ENCODE results near the gene KDF1.
A peak's percentile ranks its signal among the peaks of the same experiment; 100 is the strongest.

Gene KDF1

GRCh38 chr1:26923711-26924110 is 36.6 kb downstream of the KDF1 start:
- Histone ChIP-seq H3K9ac (ENCODE audit: low read depth, low read length) (no peak overlapping the region), H3K27me3 (ENCODE audit: insufficient read depth, low read length) (no peaks in the 10 kb centered on the region), H3K4me1 (ENCODE audit: insufficient read depth, low read length) (no peaks in the 10 kb centered on the region), H3K9me3 (ENCODE audit: insufficient read depth, low read depth, low read length) (no peaks in the 10 kb centered on the region), H3K27ac (ENCODE audit: low read length) (no peak overlapping the region), H3K36me3 (ENCODE audit: insufficient read depth, low read depth, low read length) (peaks cover 50% of the 10 kb centered on the region), H3K4me3 (ENCODE audit: low read length) (no peak overlapping the region)

DNA sequence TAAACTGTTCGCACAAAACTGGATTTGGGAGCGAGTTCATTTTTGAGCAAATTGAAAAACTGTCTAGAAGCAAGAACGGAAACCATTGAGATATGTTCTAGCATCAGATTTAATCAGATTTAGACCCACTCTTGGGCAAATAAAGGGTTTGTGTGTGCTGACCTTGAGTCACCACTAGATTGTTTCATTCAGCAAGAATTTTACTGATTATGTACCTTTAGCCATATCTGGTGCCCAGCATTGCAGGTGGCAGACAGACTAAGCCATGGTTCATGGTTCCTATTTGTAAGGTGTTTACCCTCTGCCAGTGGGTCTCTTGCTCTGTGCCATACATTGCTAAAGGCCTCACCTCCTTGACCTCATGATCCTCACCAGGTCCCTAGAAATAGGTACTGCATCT is 37.4 kb downstream of the KDF1 start:
- H3K4me1 ChIP-seq (ENCODE audit: insufficient read depth, low read length) = no peaks in the 10 kb centered on the region
- H3K4me3 ChIP-seq (ENCODE audit: low read length) = peak overlapping the region; percentile 99
- peak overlapping the region; percentile 98; the same call in 1 of the 2 replicates for H3K9ac ChIP-seq (ENCODE audit: low read depth, low read length)
- peaks cover 42% of the 10 kb centered on the region for H3K36me3 ChIP-seq (ENCODE audit: insufficient read depth, low read depth, low read length)
- no peak overlapping the region for H3K27ac ChIP-seq (ENCODE audit: low read length)
- H3K27me3 ChIP-seq (ENCODE audit: insufficient read depth, low read length) = no peaks in the 10 kb centered on the region
- no peaks in the 10 kb centered on the region for H3K9me3 ChIP-seq (ENCODE audit: insufficient read depth, low read depth, low read length)

GRCh38 chr1:26922431-26922729 is 37.9 kb downstream of the KDF1 start:
- peak overlapping the region; percentile 53 for H3K27ac ChIP-seq (ENCODE audit: low read length)
- H3K4me3 ChIP-seq (ENCODE audit: low read length) = peak overlapping the region; percentile 99
- H3K27me3 ChIP-seq (ENCODE audit: insufficient read depth, low read length) = no peaks in the 10 kb centered on the region
- H3K9ac ChIP-seq (ENCODE audit: low read depth, low read length) = peak overlapping the region; percentile 98
- no peaks in the 10 kb centered on the region for H3K4me1 ChIP-seq (ENCODE audit: insufficient read depth, low read length)
- H3K9me3 ChIP-seq (ENCODE audit: insufficient read depth, low read depth, low read length) = no peaks in the 10 kb centered on the region
- peaks cover 37% of the 10 kb centered on the region for H3K36me3 ChIP-seq (ENCODE audit: insufficient read depth, low read depth, low read length)

DNA sequence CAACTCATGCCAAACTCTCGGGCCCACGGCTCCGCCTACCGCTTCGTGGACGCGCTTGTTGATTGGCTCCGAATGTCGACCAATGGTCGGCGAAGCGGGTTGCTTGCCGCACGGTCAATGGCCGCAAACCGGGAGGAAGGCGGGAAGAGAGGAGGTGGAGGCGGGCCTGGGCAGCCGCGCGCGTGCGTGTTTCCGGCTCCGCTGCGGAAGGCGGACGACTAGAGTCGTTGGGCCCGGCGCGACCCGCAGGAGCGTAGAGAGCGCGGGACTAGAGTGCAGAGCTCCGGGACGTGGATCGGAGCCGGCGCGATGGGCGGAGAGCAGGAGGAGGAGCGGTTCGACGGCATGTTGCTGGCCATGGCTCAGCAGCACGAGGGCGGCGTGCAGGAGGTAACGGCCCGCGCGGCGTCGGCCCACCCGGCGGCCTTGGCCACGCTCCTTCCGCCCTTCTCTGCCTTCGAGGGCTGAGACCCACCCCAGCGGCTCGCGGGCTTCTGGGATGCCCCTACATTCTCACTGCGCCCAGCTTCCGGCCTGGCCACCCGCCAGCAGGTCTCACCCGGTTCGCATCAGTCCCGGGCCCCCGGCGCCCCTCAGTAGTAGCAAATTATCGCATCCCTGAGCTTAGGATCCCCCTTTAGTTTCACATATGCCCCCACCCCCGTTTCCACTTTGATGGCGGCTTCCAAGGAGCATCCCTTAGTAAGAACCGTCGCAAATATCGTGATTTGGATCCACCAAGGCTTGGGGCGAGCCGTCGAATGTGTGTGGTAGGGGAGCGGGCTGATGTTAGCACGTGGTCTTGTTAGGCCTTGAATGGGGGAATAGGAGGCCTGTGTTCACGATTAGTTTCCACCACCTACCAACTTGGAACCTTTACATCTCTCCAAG is 38.5 kb downstream of the KDF1 start, which contains the start of gene NUDC:
NUDC (plus strand) TSS at position 204 of the 891 bp plus-strand sequence; CDS start at position 310, 106 bp downstream.
- Histone ChIP-seq H3K36me3 (ENCODE audit: insufficient read depth, low read depth, low read length) (peaks cover 32% of the 10 kb centered on the region), H3K27ac (ENCODE audit: low read length) (peak within 1 kb of the TSS; percentile 53)

GRCh38 chr1:26921126-26921539 is 39.1 kb downstream of the KDF1 start:
- Histone ChIP-seq H3K9ac (ENCODE audit: low read depth, low read length) (peak overlapping the region; percentile 14; the same call in 1 of the 2 replicates), H3K9me3 (ENCODE audit: insufficient read depth, low read depth, low read length) (no peaks in the 10 kb centered on the region), H3K27ac (ENCODE audit: low read length) (no peak overlapping the region), H3K36me3 (ENCODE audit: insufficient read depth, low read depth, low read length) (peaks cover 25% of the 10 kb centered on the region), H3K4me1 (ENCODE audit: insufficient read depth, low read length) (no peaks in the 10 kb centered on the region), H3K4me3 (ENCODE audit: low read length) (peak overlapping the region; percentile 99), H3K27me3 (ENCODE audit: insufficient read depth, low read length) (no peaks in the 10 kb centered on the region)

More for the DNA sequence above, 38.5 kb downstream of the KDF1 start, which contains the start of gene NUDC:
- Histone ChIP-seq H3K4me3 (ENCODE audit: low read length) (peak within 1 kb of the TSS; percentile 99), H3K27me3 (ENCODE audit: insufficient read depth, low read length) (no peaks in the 10 kb centered on the region), H3K4me1 (ENCODE audit: insufficient read depth, low read length) (no peaks in the 10 kb centered on the region), H3K9ac (ENCODE audit: low read depth, low read length) (peak within 1 kb of the TSS; percentile 98), H3K9me3 (ENCODE audit: insufficient read depth, low read depth, low read length) (no peaks in the 10 kb centered on the region)

- Histone ChIP-seq H3K4me3 (ENCODE audit: low read length) (no peak overlapping the region), H3K36me3 (ENCODE audit: insufficient read depth, low read depth, low read length) (no peaks in the 10 kb centered on the region), H3K9me3 (ENCODE audit: insufficient read depth, low read depth, low read length) (no peaks in the 10 kb centered on the region), H3K27ac (ENCODE audit: low read length) (no peak overlapping the region), H3K27me3 (ENCODE audit: insufficient read depth, low read length) (no peaks in the 10 kb centered on the region), H3K9ac (ENCODE audit: low read depth, low read length) (no peak overlapping the region), H3K4me1 (ENCODE audit: insufficient read depth, low read length) (no peaks in the 10 kb centered on the region)
These were observed 44.9 kb downstream of the KDF1 start for GRCh38 chr1:26915204-26915842.

DNA sequence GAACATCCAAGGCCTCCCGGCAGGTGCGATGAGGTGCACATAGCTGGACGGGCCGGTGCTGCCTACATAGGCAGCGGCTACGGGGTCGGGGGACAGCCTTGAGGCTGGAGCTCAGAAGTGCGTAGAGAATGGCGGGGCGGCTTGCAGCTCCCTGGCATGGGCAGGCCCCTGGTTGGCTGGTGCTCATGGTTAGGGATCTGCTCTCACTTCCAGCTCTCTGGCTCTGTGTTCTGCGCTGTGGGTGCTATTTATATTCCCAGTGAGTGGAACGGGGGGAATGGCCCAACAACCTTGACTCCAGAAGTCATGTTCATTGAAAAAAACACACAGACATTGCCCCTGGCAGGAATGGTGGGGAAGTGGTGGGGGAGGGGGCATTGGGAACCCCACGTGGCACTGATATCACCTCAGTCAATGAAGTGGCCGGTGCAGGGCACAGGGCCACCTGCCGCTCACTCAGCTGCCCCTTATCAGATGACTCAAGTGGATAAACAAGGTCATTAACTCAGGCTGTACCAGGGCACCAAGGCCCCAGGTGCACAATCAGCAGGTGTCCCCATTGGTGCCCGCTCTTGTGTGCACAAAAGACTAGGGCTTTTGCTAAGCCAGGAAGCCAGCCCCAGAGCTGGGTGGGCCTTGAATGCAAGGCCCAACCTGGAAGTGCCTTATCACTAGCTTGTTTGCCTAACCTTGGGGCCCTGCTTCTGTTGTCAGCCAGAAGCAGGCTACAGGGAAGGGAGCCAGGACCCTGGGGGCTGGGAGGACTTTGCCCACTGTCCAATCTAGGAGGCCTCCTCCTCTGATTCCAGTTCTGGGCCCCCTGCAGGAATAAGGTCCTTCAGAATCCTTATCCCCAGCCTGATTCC is 46.3 kb downstream of the KDF1 start, which contains the start of gene NR0B2:
NR0B2 (minus strand) TSS at position 222 of the 866 bp plus-strand sequence; CDS start at position 187, 35 bp downstream.
- no peaks in the 10 kb centered on the region for H3K27me3 ChIP-seq (ENCODE audit: insufficient read depth, low read length)
- no peak within 1 kb of the TSS for H3K4me3 ChIP-seq (ENCODE audit: low read length)
- H3K9me3 ChIP-seq (ENCODE audit: insufficient read depth, low read depth, low read length) = no peaks in the 10 kb centered on the region
- H3K4me1 ChIP-seq (ENCODE audit: insufficient read depth, low read length) = no peaks in the 10 kb centered on the region
- no peak within 1 kb of the TSS for H3K9ac ChIP-seq (ENCODE audit: low read depth, low read length)
- no peaks in the 10 kb centered on the region for H3K36me3 ChIP-seq (ENCODE audit: insufficient read depth, low read depth, low read length)
- H3K27ac ChIP-seq (ENCODE audit: low read length) = no peak within 1 kb of the TSS

DNA sequence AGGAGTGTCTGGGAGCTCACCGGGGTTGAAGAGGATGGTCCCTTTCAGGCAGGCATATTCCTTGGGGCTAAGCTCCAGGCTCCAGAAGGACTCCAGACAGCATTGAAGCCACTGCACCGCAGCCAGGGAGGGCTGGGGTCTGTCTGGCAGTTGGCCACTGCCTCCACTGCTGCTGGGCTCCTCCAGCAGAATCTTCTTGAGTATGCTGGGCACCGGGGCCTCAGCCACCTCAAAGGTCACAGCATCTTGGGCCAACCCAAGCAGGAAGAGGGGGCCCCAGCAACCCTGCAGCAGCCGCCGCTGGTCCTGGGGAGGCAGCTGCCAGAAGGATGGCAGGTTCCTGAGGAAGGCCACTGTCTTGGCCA is 46.9 kb downstream of the KDF1 start:
- no peaks in the 10 kb centered on the region for H3K27me3 ChIP-seq (ENCODE audit: insufficient read depth, low read length)
- H3K4me3 ChIP-seq (ENCODE audit: low read length) = no peak overlapping the region
- H3K36me3 ChIP-seq (ENCODE audit: insufficient read depth, low read depth, low read length) = no peaks in the 10 kb centered on the region
- H3K27ac ChIP-seq (ENCODE audit: low read length) = no peak overlapping the region
- no peaks in the 10 kb centered on the region for H3K4me1 ChIP-seq (ENCODE audit: insufficient read depth, low read length)
- H3K9ac ChIP-seq (ENCODE audit: low read depth, low read length) = no peak overlapping the region
- no peaks in the 10 kb centered on the region for H3K9me3 ChIP-seq (ENCODE audit: insufficient read depth, low read depth, low read length)

- Histone ChIP-seq H3K9me3 (ENCODE audit: insufficient read depth, low read depth, low read length) (no peaks in the 10 kb centered on the region), H3K4me1 (ENCODE audit: insufficient read depth, low read length) (no peaks in the 10 kb centered on the region), H3K36me3 (ENCODE audit: insufficient read depth, low read depth, low read length) (no peaks in the 10 kb centered on the region), H3K27me3 (ENCODE audit: insufficient read depth, low read length) (no peaks in the 10 kb centered on the region), H3K9ac (ENCODE audit: low read depth, low read length) (no peak overlapping the region), H3K27ac (ENCODE audit: low read length) (no peak overlapping the region), H3K4me3 (ENCODE audit: low read length) (no peak overlapping the region)
These were observed 48.1 kb downstream of the KDF1 start for GRCh38 chr1:26912147-26912490.

DNA sequence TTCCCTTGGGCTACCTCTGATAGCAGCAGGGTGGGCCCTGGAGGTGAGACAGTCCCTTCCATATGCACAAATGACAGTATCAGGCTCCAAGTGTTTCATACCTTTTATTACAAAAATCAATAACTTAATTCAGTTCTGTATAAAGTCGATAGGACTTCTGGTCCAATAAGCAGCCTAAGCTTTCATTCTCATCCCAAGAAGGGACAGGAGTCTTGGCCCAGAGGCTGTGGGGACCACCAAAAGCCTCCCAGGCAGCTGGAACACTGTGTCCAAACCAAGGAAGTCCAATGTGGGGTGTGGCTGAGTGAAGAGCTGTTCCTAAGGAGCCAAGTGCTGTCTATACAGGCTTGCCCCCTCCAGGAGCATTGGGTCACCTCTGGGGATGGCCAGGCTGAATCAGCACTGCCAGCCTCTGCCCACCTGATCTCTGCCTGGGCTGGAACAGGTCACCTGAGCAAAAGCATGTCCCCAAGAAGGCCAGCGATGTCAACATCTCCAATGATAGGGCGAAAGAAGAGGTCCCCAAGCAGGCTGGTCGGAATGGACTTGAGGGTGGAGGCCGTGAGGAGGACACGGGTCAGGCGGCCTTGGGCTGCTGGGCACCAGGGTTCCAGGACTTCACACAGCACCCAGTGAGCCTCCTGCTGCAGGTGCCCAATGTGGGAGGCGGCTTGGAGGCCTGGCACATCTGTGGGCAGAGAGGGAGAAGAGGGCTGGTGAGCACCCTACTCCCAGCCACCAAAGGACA is 48.7 kb downstream of the KDF1 start:
- H3K27ac ChIP-seq (ENCODE audit: low read length) = no peak overlapping the region
- no peaks in the 10 kb centered on the region for H3K4me1 ChIP-seq (ENCODE audit: insufficient read depth, low read length)
- H3K9me3 ChIP-seq (ENCODE audit: insufficient read depth, low read depth, low read length) = no peaks in the 10 kb centered on the region
- H3K36me3 ChIP-seq (ENCODE audit: insufficient read depth, low read depth, low read length) = no peaks in the 10 kb centered on the region
- no peak overlapping the region for H3K9ac ChIP-seq (ENCODE audit: low read depth, low read length)
- no peaks in the 10 kb centered on the region for H3K27me3 ChIP-seq (ENCODE audit: insufficient read depth, low read length)
- H3K4me3 ChIP-seq (ENCODE audit: low read length) = no peak overlapping the region
